AG10803 (cell line): Measurements from ENCODE around the gene TMEM59L.

Experiments used
- DNase-seq: peaks from one replicate; pipeline ENCODE4 v3.0.0; 2010; ENCODE audit warnings: low read depth
- H3K4me3 ChIP-seq: 2 replicates; pipeline ENCODE4 v1.5.1; 2011; ENCODE audit warnings: mild to moderate bottlenecking, low read length, control low read depth
- CTCF ChIP-seq: conservative IDR thresholded peaks from 2 replicates; pipeline ENCODE4 v1.5.1; 2011; ENCODE audit warnings: mild to moderate bottlenecking, low read length, control low read depth, inconsistent platforms

Gene TMEM59L

GRCh38 chr19:18607226-18608101 is 5.2 kb upstream of the TMEM59L start:
- no peak overlapping the region for H3K4me3 ChIP-seq
- DNase-seq = no peak
- TF ChIP-seq CTCF = no peak

- TF ChIP-seq CTCF = no peak
- H3K4me3 ChIP-seq = no peak overlapping the region
- no peak for DNase-seq
Measured at GRCh38 chr19:18608102-18608804, 4.4 kb upstream of the TMEM59L start.

DNA sequence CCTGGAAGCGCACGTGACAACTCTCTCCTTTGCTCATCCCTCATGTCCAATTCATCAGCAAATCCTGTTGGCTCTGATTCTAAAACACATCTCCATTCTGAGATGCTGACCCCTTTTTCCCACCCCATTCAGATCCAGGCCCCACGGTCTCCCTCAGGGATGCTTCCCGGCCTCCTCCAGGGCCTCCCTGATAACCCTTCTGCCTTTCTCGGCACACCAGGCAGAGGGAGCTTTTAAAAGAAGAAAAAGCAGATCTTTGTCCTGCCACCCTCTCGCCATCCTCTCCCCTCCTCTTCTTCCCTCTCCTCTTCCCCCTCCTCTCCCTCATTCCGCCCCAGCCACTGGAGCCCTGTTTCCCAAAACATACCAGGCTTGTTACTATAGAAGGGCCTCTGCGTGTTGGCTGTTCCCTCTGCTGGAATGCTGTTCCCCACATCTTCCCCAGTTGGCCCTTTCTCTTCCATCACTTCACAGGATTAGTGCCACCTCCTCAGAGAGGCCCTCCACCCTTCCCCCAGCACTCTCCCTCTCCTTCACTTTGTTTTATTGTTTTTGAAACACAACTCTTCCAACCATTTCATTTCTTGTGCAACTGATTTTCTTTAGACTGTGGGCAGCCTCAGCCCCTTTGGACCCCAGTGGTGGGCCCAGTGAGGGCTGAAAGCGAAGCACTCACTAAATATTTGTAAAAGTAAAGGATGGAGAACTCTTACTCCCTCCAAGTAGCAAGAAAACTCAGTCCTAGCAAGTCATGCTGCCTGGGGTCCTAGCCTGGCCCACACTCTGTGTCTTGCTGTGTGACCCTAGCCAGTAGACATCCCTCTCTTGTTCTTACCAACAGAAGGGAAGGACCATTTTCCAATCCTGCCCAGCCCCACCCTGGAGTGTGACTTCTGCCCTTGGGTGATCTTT is 3.6 kb upstream of the TMEM59L start:
- no peak for DNase-seq
- H3K4me3 ChIP-seq = no peak overlapping the region
- no peak for TF ChIP-seq CTCF

DNA sequence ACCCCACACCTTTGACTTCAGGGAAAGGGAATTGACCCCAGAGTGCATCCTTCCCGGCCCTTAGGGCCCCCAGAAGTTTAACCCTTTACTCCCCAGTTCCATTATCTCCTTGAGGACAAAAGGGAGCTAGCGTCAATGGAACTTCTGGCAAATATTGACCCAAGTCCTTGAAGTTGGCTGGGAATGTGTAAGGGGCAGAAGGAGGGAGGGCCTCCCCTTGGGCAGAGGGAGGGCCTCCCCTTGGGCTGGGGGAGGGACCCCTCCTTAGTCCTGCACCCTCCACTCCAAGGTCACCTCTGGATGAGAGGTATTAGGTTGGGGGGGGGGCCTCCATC is 3.0 kb upstream of the TMEM59L start:
- TF ChIP-seq CTCF = no peak
- no peak for DNase-seq
- H3K4me3 ChIP-seq = no peak overlapping the region

- no peak for DNase-seq
- TF ChIP-seq CTCF = no peak
- H3K4me3 ChIP-seq = no peak overlapping the region
Measured at GRCh38 chr19:18610245-18610555, 2.5 kb upstream of the TMEM59L start.

GRCh38 chr19:18610556-18611326 is 1.9 kb upstream of the TMEM59L start:
- no peak for DNase-seq
- no peak for TF ChIP-seq CTCF
- no peak overlapping the region for H3K4me3 ChIP-seq
